Right ventricle myocardium inferior (tissue), 1 donor: Measurements from ENCODE around the gene H1-8. TPM values are rescaled to one million over a fixed set of nuclear protein-coding genes. Genes with fewer than 3 reads are reported as not detected.
"Not testable (repeated sequence)": the region's sequence is repeated elsewhere in the genome, so short reads cannot be mapped to it uniquely, and the experiment has no call there.

Source experiments
- ATAC-seq: fragments of 200-7000 bp; cut with Tn5 transposase; one replicate; pipeline ENCODE4 v1.9.1; 2020; ENCODE audit warnings: mild to moderate bottlenecking, moderate library complexity
- DNase-seq: peaks from one replicate; pipeline ENCODE4 v3.0.0; 2021; ENCODE audit errors: missing footprints
- intact Hi-C: fragments of 100-400 bp; cut with DNase I; formaldehyde crosslinking; loops from one replicate; pipeline ENCODE4 v1.11.0; 2022
- total RNA-seq: library from RNA; stranded (reverse); fragmentation: NEBNext Ultra II Directional; extraction: Animal tissue kit (Norgen Biotek cat#: 25700); gene quantifications from one replicate; pipeline ENCODE4 v1.2.1, GENCODE V29; 2021
- donor health status: DM: no; HTN: yes; CAD: no; lungs with severe emphysema.

Gene H1-8
- total RNA-seq, 1 donor from 2014 or later, result not detected

DNA sequence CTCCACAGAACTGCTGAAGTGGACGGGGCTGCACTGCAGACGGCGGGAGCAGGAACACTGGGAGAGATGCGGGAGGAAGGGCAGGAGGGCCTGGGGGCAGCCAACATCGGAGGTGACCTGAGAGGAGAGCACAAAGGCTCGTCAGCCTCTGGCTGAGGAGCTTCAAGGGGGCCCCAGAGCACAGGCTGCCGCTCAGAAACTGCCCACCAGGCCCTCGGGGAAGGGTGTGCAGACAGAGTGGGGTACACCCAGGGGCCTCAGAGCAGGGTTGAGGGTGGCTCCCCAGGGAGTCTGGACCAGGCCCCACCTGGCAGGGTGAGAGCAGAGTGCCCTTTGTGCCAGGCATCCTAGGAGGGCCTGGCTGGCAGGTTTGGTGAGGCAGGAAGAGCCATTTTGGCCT lies 29.3 kb upstream of the H1-8 start:
- intact Hi-C loops, result no loop called here
- ATAC-seq (peak; percentile 11), DNase-seq (no peak)

DNA sequence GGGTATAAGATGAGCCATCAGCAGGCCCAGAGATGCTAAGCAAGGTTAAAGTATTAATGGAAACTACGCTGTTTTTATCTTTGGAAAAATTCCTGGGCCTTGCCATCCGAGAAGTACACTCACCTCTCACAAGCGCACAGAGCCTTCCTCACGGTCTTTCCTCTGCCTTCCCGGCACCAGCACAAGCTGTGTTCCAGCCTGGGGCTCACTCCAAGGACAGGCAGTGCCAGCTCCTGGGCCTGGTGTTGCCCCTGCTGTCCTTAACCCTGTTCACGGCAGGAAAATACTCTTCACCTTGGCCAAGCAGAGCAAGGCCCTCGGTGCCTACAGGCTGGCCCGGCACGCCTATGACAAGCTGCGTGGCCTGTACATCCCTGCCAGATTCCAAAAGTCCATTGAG lies 28.9 kb upstream of the H1-8 start:
- ATAC-seq (peak; percentile 49), DNase-seq (no peak)
- intact Hi-C loops, result no loop called here

DNA sequence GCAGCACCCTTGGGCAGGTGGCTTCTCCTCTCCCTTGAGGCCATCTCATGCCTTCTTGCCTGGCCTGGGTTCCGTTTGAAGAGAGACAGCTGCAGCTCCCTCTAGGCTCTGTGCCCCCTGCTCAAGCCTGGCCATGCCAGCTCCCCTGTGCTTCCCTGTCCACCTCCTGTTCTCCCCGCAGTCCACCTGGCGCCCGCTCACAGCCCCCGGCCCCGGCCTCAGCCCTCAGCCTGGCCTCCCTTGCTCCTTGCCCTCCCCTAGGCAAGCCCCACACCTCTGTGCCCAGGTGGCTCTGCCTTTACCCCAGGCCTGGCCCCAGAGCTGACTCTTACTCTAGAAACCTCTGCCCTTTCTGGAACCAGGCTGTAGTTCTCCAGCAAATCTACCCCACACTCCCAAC lies 28.4 kb upstream of the H1-8 start:
- intact Hi-C loops, result no loop called here
- ATAC-seq (no peak), DNase-seq (no peak)

DNA sequence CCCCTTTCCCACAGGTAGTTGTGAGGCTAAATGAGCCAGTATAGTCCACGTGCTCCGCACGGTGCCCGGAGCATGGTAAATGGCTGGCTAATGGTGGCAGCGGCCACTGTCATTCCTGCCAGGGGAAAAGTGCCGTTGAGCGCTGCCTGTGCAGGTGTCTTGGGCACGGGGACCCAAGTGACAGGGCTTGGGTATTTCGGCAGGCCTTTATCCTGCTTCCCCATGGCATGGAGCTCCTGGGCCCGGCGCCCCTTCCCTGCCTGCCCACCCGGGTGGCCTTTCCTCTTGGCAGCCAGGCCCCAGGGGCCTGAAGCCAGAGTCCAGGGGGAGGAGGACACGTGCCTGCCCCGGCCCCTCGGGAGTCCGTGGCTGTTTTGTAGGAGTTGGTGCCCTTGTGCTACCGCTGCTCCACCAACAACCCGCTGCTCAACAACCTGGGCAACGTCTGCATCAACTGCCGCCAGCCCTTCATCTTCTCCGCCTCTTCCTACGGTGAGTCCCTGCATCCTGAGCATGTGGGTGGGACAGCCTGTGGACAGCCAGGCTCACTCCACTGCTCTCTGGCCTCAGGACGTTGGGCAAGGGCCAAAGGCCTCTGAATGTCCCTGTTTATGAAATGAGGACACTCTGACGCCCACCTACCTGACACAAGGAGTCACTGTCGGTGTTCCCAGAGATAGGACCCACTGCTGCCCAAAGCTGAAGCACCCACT lies 27.7 kb upstream of the H1-8 start:
- intact Hi-C loops, ATAC-seq, DNase-seq: not testable (repeated sequence)

DNA sequence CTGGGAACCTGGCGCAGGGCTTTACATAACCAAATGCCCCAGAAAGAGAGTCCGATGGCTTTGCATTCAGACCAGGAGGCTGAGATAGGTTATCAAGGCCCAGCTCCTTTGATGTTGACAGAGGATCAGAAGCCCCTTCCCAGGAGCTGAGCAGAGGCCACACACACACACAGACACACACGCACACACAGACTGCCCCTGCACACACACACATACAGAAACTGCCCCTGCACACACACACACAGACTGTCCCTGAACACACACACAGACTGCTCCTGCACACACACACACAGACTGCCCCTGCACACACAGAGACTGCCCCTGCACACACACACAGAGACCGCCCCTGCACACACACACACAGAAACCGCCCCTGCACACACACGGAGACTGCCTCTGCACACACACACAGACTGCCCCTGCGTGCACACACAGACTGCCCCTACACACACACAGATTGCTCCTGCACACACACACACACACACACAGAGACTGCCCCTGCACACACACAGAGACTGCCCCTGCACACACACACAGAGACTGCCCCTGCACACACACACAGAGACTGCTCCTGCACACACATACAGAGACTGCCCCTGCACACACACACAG lies 27.0 kb upstream of the H1-8 start:
- intact Hi-C loops, ATAC-seq, DNase-seq: not testable (repeated sequence)

DNA sequence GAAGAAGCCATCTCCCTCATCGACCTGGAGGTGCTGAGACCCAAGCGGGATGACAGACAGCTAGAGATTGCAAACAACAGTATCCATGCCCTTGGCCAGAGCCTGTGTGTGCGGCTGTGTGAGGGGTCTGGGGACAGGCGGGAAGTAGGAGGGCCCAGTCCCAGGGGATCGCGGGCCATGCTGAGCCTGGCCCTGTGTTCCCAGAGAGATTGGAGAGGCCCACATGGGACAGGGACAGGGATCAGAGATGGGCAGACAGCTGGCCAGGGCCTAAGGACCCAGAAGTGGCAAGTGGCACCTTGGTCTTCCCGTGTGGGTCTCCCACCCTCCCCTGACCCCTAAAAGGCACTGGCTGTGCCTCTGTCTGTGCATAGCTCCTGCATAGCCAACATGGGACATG lies 25.5 kb upstream of the H1-8 start:
- no peak for DNase-seq
- ATAC-seq, result no peak
- intact Hi-C loops, result no loop called here

DNA sequence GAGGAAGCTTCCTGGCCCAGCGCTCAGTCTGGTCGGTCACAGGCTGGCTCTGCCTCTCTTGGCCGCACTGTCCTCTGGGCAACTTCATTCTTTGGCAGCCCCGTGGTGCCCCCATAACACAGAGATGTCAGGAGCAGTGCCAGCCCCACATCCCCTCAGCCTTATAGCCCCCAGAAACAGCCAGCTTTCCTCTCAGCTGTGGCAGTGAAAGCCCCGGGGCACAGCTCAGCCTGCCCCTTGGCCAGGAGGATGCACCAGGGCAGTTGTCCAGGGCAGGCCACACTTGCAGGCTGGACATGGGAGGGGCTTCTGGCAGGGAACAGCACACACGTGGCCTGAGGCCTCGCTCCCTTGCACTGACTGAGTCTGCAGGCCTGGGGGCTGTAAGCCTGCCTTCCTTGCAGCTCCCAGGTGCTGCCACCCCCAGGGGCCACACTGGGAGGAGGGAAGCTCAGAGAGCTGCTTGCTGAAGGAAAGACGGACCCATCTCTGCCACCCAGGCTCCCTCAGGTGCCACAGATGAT lies 24.9 kb upstream of the H1-8 start:
- ATAC-seq, result no peak
- intact Hi-C loops, result no loop called here
- DNase-seq, result no peak

DNA sequence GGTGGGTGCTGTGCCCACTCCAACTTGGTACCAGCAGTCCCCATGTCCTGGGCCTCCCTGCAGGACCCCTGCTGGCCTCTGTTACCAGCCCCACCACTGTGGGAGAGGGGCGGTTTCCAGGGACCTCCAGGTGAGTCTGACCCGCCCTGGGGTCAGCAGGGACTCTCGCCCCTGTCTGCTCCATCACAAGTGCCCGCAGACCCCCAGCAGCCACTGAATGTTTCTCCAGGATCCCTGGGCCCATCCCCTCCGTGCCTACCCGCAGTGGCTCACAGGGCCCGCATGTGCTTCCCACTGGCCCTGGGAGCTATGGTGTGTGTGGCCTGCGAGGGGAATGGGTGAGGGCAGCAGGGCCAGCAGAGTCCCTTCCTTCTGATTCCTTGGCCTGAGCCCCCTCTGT lies 24.4 kb upstream of the H1-8 start:
- no peak for DNase-seq
- intact Hi-C loops, result no loop called here

DNA sequence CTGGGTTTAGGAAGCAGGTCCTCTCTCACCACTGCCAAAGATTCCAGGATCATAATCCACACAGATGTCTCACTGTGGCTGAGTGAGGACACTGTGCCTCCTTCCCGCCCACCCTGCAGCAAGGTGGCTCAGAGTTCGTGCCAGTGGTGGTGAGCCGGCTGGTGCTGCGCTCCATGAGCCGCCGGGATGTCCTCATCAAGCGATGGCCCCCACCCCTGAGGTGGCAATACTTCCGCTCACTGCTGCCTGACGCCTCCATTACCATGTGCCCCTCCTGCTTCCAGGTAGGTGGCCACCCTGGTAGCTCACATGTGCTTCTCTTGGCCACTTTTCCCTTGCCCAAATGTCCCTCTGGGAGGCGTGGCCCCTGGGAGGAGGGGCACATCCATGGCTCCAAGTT lies 23.5 kb upstream of the H1-8 start:
- ATAC-seq (no peak), DNase-seq (no peak)
- intact Hi-C loops, result no loop called here

More for the DNA sequence above, 24.4 kb upstream of the H1-8 start:
- ATAC-seq, result no peak

DNA sequence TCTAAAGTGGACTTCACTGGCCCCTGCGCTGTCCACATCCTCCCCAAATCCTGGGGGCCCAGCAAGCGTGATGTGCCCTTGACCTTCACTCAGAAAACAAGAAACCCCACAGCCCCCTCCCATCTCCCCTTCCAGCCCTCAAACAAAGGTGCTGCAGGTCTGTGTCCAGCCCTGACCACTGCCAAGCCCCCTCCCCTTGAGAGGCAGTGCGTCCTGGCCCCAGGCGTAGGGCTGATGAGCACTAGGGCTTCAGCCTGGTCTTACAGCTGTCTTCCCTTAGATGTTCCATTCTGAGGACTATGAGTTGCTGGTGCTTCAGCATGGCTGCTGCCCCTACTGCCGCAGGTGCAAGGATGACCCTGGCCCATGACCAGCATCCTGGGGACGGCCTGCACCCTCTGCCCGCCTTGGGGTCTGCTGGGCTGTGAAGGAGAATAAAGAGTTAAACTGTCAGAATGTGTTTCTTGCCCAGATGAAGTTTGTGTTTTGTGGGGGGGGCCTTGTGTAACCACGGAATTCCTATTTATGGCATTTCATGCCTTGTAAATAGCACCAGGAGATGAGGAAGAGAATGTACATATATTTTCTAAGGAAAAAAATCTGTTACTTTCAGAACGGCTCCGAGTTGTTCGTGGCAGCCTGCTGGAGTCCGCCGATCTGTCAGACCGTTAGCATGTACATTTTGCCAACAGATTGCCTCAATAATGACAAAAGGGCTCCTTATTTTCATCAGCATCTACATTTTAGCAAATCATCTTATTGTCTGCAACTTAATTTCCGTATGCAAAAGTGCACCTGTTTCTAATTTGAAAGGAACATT lies 22.9 kb upstream of the H1-8 start:
- DNase-seq, result no peak
- intact Hi-C loops, result no loop called here
- no peak for ATAC-seq

DNA sequence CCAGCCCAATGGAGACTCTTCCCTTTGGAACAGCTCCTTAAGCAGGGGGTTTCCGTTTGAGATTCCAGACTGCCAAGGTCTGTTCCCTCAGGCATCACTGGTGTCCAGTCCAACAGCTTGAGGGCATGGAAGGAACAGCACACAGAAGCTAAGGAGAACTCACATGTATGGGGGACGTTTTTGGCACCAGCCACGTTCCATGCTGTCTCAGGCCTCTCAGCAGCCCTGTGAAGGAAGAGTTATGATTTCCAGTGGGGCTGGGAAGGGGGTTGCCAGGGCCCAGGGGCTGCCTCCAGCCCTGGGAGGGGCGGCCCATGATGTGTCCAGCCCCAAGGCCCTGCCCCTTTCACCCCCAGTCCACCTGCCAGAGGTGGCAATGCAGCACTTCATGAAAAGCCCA lies 22.0 kb upstream of the H1-8 start:
- intact Hi-C loops, result no loop called here
- DNase-seq (no peak), ATAC-seq (no peak)

DNA sequence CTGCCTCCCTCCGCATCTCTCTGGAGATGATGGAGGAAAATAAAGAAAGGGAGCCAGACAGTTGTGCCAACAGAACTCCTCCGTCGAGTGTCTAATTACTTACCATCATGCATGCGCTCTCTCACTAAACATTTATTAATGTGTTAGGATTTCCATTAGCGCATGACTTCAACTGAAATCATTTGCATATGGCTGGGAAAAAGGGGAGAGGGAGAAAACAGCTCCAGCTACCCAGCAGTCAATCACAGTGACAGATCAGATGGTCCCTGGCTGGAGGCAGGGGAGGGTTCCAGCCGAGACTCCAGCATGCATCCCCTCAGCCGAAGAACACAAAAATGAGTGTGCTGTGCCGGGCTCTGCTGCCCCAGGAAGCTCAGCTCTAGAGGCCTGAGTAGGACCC lies 21.4 kb upstream of the H1-8 start:
- DNase-seq (no peak), ATAC-seq (no peak)
- intact Hi-C loops, result no loop called here

DNA sequence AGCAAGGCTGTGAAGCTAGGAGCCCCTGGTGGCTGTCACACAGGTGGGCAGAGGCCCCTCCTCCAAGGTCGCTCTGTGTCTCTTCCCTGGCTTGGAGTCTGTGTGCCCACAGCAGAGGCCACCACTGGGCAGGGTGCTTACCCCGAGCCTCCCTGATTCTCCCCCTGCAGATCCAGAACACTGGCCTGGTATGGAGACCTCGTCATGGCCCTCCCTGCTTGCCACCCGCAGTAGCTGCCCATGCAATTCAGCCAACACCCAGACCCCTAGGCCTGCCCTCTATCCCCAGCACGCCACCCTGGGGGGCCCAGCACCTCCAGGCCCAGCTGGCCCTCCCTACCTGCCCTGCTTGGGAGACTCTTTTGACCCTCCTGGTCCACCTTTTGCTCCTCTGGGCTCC lies 20.0 kb upstream of the H1-8 start:
- ATAC-seq (no peak), DNase-seq (no peak)
- intact Hi-C loops, result no loop called here

DNA sequence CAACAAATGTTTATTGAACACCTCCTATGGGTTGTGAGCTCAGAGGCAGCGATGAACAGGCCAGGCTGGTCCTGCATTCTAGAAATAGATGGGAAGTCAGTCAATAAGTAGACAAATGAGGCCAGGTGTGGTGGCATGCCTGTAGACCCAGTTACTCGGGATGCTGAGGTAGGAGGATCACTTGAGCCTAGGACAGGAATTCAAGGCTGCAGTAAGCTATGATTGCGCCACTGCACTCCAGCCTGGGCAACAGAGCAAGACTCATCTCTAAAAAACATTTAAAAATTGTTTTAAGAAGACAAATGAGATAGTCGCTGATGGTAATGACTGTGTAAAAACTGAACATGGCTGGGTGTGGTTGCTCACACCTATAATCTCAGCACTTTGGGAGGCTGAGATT lies 18.9 kb upstream of the H1-8 start:
- DNase-seq (no peak), ATAC-seq (no peak)
- intact Hi-C loops, result no loop called here

DNA sequence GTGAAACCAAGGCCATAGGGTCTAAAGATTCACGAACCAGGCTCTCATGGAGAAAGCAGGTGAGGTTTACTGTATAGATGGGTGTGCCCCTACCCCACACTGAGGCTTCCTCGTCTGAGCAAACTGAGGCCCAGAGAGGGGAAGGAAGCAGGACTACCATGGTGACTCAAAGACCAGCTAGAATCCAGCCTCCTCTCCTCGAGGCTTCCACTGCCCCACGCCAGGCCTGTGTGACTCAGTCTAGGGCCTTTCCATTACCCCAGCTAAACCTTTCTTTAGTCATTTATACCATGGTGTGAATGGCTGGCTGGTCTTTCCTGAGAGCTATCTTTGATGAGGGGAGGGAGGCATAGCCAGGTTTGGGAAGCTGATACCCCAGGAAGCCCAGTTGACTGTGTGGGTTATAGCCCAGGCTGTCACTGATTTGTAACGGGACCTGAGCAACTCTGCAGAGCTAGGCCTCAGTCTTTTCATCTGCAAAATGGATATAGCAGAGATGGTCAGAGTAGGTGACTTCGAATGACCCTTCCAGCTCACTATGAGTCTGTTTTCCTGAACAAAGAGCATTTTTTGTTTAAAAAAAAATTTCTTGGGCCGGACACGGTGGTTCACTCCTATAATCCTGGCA lies 17.5 kb upstream of the H1-8 start:
- ATAC-seq, result no peak

DNA sequence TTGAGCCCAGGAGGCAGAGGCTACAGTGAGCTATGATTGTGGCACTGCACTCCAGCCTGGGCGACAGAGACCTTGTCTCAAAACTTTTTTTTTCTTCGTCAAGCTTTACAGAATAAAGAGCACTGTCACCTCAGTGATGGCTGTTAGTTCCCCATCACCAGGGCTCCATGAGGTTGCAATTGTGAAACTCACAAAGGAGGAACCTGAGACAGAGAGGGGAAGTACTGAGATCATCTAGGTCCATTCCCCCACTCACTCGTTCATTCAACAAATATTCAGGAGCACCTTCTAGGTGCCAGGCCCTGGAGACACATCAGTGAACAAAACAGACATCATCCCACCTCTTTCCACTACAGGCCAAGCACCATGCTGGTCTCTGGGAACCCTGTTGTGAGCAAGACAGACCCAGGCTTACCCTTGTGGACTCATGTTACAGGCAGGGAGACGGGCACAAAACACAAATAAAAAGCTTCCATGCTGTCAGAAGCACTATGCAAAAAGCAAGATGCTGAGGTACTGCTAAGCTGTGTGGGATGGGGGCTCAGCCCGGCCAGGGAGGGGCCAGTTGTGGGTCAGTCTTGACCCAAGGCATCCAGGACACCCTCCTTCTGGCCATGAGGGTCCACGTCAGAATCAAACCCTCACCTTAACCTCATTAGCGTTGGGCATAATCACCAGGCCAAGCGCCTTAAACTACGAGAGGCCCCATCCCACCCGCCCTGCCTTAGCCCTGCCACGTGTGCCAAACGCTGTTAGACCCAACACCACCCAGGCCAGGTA lies 16.7 kb upstream of the H1-8 start:
- ATAC-seq, result no peak
- intact Hi-C loops, result no loop called here
- DNase-seq, result no peak

More for the DNA sequence above, 17.5 kb upstream of the H1-8 start:
- no peak for DNase-seq
- intact Hi-C loops, result no loop called here

DNA sequence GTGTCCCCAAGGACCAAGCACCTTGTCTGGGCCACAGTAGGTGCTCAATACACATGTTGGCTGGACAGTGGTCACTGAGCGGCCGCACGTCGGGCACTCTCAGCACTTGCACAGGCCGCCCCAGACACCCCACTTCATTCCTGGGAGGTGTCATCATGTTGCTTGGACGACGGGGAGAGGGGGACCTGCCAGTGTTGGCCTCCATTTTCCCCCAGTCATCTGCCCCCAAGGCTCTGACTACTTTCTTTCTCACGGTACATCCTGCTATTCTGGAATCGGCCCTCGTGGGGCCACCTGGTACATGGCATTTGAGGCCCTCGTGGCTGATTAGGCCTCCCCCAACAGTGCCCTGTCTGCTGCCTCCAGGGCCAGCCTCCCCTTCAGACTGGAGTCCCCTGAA lies 15.7 kb upstream of the H1-8 start:
- ATAC-seq, result no peak
- intact Hi-C loops, result no loop called here
- no peak for DNase-seq

DNA sequence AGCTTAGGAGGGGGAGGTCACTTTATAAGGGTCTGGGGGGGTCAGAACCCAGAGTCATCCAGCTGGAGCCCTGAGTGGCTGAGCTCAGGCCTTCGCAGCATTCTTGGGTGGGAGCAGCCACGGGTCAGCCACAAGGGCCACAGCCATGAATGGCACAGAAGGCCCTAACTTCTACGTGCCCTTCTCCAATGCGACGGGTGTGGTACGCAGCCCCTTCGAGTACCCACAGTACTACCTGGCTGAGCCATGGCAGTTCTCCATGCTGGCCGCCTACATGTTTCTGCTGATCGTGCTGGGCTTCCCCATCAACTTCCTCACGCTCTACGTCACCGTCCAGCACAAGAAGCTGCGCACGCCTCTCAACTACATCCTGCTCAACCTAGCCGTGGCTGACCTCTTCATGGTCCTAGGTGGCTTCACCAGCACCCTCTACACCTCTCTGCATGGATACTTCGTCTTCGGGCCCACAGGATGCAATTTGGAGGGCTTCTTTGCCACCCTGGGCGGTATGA lies 14.3 kb upstream of the H1-8 start, which contains the start of gene RHO:
RHO (plus strand) TSS at position 51 of the 512 bp plus-strand sequence; CDS start at position 146, 95 bp downstream.
- ATAC-seq, result no peak
- intact Hi-C loops, result no loop called here
- DNase-seq, result no peak
